Measurements from ENCODE around the gene USP48. TPM values are rescaled to one million over a fixed set of nuclear protein-coding genes. Genes with fewer than 3 reads are reported as not detected.

USP48 gene
- total and polyA plus RNA-seq, 2 of the 8 experiments (the other 6 are each of a cell fraction or from before 2014, with no cell fraction given) = 12.8 to 83.5 TPM

DNA sequence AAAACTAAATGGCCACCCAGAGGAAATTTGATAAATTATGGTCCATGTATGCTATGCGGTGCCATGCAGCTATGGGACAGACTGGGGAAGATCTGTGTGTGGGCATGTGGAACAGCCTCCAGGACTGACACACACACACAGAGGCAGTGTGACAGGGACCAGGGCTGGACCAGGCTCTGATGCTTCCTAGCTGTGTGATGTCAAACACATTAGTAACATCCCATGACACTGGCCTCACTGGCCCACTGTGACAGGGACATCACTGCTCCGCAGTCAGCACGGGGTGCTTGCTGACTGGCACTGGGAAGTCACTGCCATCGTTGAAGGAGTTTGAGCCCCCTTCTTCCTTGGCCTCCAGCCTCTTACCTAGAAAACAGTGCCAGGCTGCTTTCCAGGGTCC, 127.7 kb downstream of the USP48 start (continued):
- TF ChIP-seq HDAC2 (IDR thresholded peaks at IDR 0.05; ENCODE audit: borderline replicate concordance in 1 of 2, low read depth in 2 of 2, low read length in 2 of 2) = no peak
- TF ChIP-seq RXRA (IDR thresholded peaks at IDR 0.05; ENCODE audit: insufficient read depth, low read depth, low read length) = no peak
- TF ChIP-seq TEAD4 (IDR thresholded peaks at IDR 0.05; ENCODE audit: low read depth, low read length) = no peak
- no peak for TF ChIP-seq CEBPB (IDR thresholded peaks at IDR 0.05; ENCODE audit: low read depth, low read length)
- TF ChIP-seq JUND (IDR thresholded peaks at IDR 0.05; ENCODE audit: low read length) = no peak
